Heart right ventricle (tissue), 16 donors: ENCODE measurements around the gene PAIP2. TPM values are rescaled to one million over a fixed set of nuclear protein-coding genes. Genes with fewer than 3 reads are reported as not detected.

Experiments used
- ATAC-seq, 8 donors: fragments of 200-7000 bp; cut with Tn5 transposase; one replicate each; pipeline ENCODE4 v1.9.1; 2020; ENCODE audit warnings: mild to moderate bottlenecking in 8 of 8, moderate library complexity in 8 of 8, moderate number of reproducible peaks in 1 of 8
- DNase-seq, 2 donors: peaks; one replicate each; pipeline ENCODE4 v3.0.0-alpha.2; 2020
- H3K27ac ChIP-seq, 10 donors: fragments of 200-600 bp; sonication (generic) in 2 of 10; one replicate each; pipeline versions ENCODE4 v1.5.0 to v1.8.0; 2020 to 2022; ENCODE audit warnings: mild to moderate bottlenecking in 3 of 10
- H3K27me3 ChIP-seq, 7 donors: fragments of 200-600 bp; one replicate each; pipeline ENCODE4 v1.8.0; 2021 to 2022; ENCODE audit warnings: mild to moderate bottlenecking in 2 of 7
- H3K36me3 ChIP-seq, 9 donors: fragments of 200-600 bp; sonication (generic) in 1 of 9; one replicate each; pipeline versions ENCODE4 v1.5.0 to v1.8.0; 2020 to 2022; ENCODE audit warnings: mild to moderate bottlenecking in 2 of 9
- H3K4me1 ChIP-seq, 9 donors: fragments of 200-600 bp; sonication (generic) in 1 of 9; one replicate each; pipeline versions ENCODE4 v1.5.0 to v1.8.0; 2020 to 2022; ENCODE audit warnings: mild to moderate bottlenecking in 4 of 9
- H3K4me3 ChIP-seq, 10 donors: fragments of 200-600 bp; sonication (generic) in 2 of 10; one replicate each; pipeline versions ENCODE4 v1.5.0 to v1.8.0; 2020 to 2022; ENCODE audit warnings: mild to moderate bottlenecking in 7 of 10, moderate library complexity in 2 of 10
- H3K9me3 ChIP-seq, 11 donors: fragments of 200-600 bp in 10 of 11; sonication (generic) in 2 of 11; one replicate each; pipeline versions ENCODE4 v1.5.0 to v1.8.0; 2013 to 2022; ENCODE audit warnings: mild to moderate bottlenecking in 2 of 11, control low read depth in 1 of 11, moderate library complexity in 1 of 11
- CTCF ChIP-seq, 9 donors: fragments of 200-600 bp; sonication (generic) in 2 of 9; IDR thresholded peaks; one replicate each; pipeline versions ENCODE4 v1.5.0 to v1.8.0; 2021 to 2022; ENCODE audit warnings: antibody characterized with exemption in 9 of 9, mild to moderate bottlenecking in 5 of 9, moderate library complexity in 1 of 9
- WGBS, 2 donors: extraction: QIAGEN DNeasy Blood & Tissue Kit; methylation state at CpG; one replicate each; pipeline ENCODE4 v1.1.7; 2013; ENCODE audit warnings: inconsistent platforms in 1 of 2; 5-methylcytosine and 5-hydroxymethylcytosine counted together
- intact Hi-C, 10 donors: fragments of 100-400 bp; cut with DNase I; formaldehyde crosslinking; loops; one replicate each; pipeline versions ENCODE4 v1.11.1 to v1.14.2; 2022
- polyA plus RNA-seq, 2 donors: library from polyadenylated mRNA; stranded (reverse); fragments of 200-250 nt; gene quantifications; one replicate each; pipeline ENCODE4 v1.2.3, GENCODE V29; 2013
- total RNA-seq, 10 donors: library from RNA; stranded (reverse); fragmentation: NEBNext Ultra II Directional in 3 of 10; extraction: Animal tissue kit (Norgen Biotek cat#: 25700) in 3 of 10; gene quantifications; one replicate each; pipeline versions ENCODE4 v1.2.1 to v1.2.4, GENCODE V29; 2021 to 2023
- donor health status: Arrhythmogenic right ventricular cardiomyopathy.
- donor health status: ischemic (EF 13 %, LVEDD 7.1; RV severe dilation, severe dysfunction).
- donor health status: healthy with polysubstance abuse.
- donor health status: DM: no; HTN: yes; CAD: no.
- donor health status: DM: no; HTN: no; CAD: no.
- donor health status: ischemic (EF 25% LVEDD 6.9; RV normal size, moderate dysfunction).
- donor health status: ischemic (EF 25% LVEDD 5.7; RV mildly dilated, moderate dysfunction).
- donor health status: healthy.
- donor health status: DM: yes; HTN: yes; CAD: no.
- donor health status: Ischemic cardiomyopathy.
- donor health status: ischemic (EF 35%, LVEDD 5.7; RV mildly dilated, moderate dysfunction).
- donor health status: nonischemic (EF 11% LVEDD 7.7; RV severe dilation, severe dysfunction).
- donor health status: DM: yes; HTN: yes; CAD: no.
- donor health status: PGD.
- donor health status: ischemic (EF 29% LVEDD 5.4; RV normal size, mild dysfunction).
- donor health status: nonischemic (EF 23%, LVEDD 6.1; RV moderate dilation, normal function).

Gene PAIP2
- total and polyA plus RNA-seq, 12 donors: 43.8 to 173 (median 137) TPM

- Histone ChIP-seq H3K36me3 (peaks cover 0 to 13% (median 0%) of the 10 kb centered on the region in 9 donors), H3K4me3 (no peak overlapping the region), H3K27me3 (no peaks in the 10 kb centered on the region), H3K27ac (no peak overlapping the region), H3K9me3 (no peaks in the 10 kb centered on the region), H3K4me1 (peaks cover 0 to 12% (median 8%) of the 10 kb centered on the region in 9 donors)
- WGBS, 2 donors: 83 to 88% methylated on average over 15 of the region's 15 CpGs
- no peak for TF ChIP-seq CTCF (IDR thresholded peaks at IDR 0.05)
- no peak for ATAC-seq
- no peak for DNase-seq
- intact Hi-C loops: no loop called here
Measured at GRCh38 chr5:139379626-139380449, 38.2 kb downstream of the PAIP2 start.

GRCh38 chr5:139381837-139382761 lies 40.4 kb downstream of the PAIP2 start:
- no peak for DNase-seq
- peaks cover 0 to 26% (median 11%) of the 10 kb centered on the region in 9 donors for H3K4me1 ChIP-seq
- no peak for TF ChIP-seq CTCF (IDR thresholded peaks at IDR 0.05)
- H3K27me3 ChIP-seq: no peaks in the 10 kb centered on the region
- no peak overlapping the region for H3K27ac ChIP-seq
- H3K9me3 ChIP-seq: no peaks in the 10 kb centered on the region
- WGBS, 2 donors: 79 to 80% methylated on average over 28 of the region's 28 CpGs
- peaks cover 0 to 10% (median 0%) of the 10 kb centered on the region in 9 donors for H3K36me3 ChIP-seq
- intact Hi-C loops: no loop called here
- no peak for ATAC-seq
- H3K4me3 ChIP-seq: no peak overlapping the region

- DNase-seq (no peak), ATAC-seq (no peak)
- intact Hi-C loops: no loop called here
- Histone ChIP-seq H3K36me3 (peaks cover 0 to 5% (median 0%) of the 10 kb centered on the region in 9 donors), H3K27me3 (no peaks in the 10 kb centered on the region), H3K4me3 (no peak overlapping the region), H3K9me3 (no peaks in the 10 kb centered on the region), H3K4me1 (peaks cover 0 to 30% (median 14%) of the 10 kb centered on the region in 9 donors), H3K27ac (no peak overlapping the region)
- WGBS, 2 donors: 57 to 70% methylated on average over 3 of the region's 3 CpGs
- no peak for TF ChIP-seq CTCF (IDR thresholded peaks at IDR 0.05)
Measured at GRCh38 chr5:139382807-139383206, 41.2 kb downstream of the PAIP2 start.

- TF ChIP-seq CTCF (IDR thresholded peaks at IDR 0.05): no peak
- intact Hi-C loops: no loop called here
- H3K4me3 ChIP-seq: no peak within 1 kb of the TSS
- peaks cover 0 to 36% (median 21%) of the 10 kb centered on the region in 9 donors for H3K4me1 ChIP-seq
- no peaks in the 10 kb centered on the region for H3K9me3 ChIP-seq
- ATAC-seq (no peak), DNase-seq (no peak)
- peak within 1 kb of the TSS in 3 of 10 donors; percentile 72 to 86 (median 78) for H3K27ac ChIP-seq
- H3K27me3 ChIP-seq: no peaks in the 10 kb centered on the region
- no peaks in the 10 kb centered on the region for H3K36me3 ChIP-seq
- WGBS, 2 donors: 76 to 77% methylated on average over 10 of the region's 10 CpGs
Measured at GRCh38 chr5:139383275-139383992, 41.8 kb downstream of the PAIP2 start, which contains the start of gene SLC23A1. TSS of gene SLC23A1 (minus strand) at chr5:139383297. CDS start at chr5:139383253, 44 bp downstream.
